NCI-H2107 (cell line): ENCODE data around the gene LAMB1.
"Not testable (repeated sequence)": the region's sequence is repeated elsewhere in the genome, so short reads cannot be mapped to it uniquely, and the experiment has no call there.

ENCODE experiments used
- DNase-seq: peaks from one replicate; lab custom pipeline; 2025; lab: John Stamatoyannopoulos, UW

Gene LAMB1

DNA sequence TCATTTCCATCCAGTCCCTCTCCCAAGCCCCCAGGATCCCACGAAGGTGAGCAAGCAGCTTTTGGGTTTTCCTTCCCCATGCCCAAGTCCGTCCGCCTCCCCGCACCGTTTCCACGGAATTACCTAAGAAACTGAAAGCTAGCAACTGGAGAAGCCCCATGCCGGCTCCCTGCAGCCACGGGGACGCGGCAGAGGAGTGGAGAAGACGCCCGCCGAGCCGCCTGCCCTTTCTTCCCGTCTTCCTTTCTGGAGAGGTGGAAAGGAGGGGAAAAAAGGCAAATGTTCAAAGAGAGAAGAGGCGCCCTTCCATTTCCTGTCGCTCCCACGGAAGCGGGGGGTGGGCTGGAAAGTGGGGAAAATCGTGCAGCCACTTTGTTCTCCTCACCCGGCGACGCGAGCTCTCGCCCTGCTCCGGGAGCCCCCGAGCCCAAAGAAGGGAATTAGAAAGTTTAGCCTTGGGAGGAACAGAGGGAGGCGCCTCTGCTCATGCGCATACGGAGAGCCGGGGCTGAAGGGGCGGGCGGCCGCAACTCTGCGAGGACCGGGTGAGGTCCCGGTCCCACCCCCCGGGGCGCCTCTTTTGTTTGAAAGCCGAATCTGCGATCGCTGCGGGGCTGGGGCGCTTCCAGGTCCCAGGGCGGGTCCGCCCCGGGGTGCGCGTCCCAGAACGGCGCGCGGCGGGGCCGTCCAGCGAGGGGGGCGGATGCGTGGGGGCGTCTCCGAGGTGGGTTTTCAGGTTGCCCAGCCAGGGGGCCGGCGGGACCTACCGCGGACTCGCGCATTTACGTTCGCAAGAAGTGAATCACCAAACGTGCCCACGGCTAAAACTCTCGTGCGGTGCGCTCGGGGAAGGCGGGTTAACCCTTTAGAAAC is at the start of gene LAMB1:
Gene LAMB1 (minus strand): TSS at position 436 of the 873 bp plus-strand sequence. CDS start 276 bp downstream, at position 160.
- no peak for DNase-seq

- DNase-seq = no peak
Observed at GRCh38 chr7:108051454-108051853, 48.5 kb upstream of the LAMB1 start.

- DNase-seq = no peak
Observed at GRCh38 chr7:108049962-108050361, 47.0 kb upstream of the LAMB1 start.

DNA sequence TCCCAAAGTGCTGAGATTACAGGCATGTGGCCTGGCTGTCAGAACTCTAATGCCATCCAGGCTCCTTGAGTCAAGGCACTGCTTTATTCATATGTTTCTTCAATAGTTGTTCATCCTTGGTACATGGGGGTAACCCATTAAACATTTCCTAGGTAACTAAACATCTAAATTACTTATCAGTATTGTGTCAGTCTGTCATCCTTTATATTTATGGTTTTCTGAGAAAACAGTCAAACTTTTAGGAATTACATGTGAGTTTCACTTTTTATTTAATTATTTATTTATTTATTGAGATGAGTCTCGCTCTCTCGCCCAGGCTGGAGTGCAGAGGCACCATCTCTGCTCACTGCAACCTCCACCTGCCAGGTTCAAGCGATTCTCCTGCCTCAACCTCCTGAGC is 45.5 kb upstream of the LAMB1 start:
- no peak for DNase-seq

DNA sequence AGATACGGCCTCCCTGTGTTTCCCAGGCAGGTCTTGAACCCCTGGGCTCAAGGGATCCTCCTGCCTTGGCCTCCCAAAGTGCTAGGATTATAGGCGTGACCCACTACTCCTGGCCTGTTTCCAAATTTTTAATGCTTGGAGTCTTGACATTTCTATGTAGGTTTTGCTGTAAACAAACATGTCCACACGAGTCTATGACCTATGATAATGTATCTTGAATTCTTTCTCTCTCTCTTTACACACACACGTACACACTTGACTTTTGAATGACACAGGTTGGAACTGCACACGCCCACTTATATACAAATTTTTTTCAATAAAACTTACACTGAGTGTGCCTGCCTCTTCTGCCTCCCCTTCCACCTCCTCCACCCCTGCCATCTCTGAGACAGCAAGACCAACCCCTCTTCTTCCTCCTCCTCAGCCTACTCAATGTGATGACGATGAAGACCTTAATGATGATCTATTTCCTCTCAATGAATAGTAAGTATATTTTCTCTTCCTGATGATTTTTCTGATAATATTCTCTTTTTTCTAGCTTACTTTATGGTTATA is 44.1 kb upstream of the LAMB1 start:
- DNase-seq = no peak

- no peak for DNase-seq
Observed at GRCh38 chr7:108045669-108046068, 42.7 kb upstream of the LAMB1 start.

DNA sequence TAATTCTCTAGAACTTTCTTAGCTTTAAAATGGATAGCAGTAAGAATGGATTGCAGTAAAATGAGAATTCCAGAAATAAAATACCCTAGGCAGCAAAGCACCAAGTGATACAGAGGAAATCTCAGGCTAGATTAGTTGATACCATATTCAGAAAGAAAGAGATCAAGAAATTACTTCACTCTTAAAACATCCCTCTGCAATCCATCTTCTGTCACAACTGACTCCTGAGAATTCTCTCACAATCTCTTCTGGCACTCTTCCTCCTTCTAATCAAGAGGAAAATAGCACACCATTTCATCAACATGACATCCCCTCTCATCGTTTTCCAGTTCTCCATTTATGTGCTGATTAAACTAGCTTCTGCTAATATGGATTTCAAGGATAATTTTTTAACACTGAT is 42.2 kb upstream of the LAMB1 start:
- DNase-seq = no peak

GRCh38 chr7:108044345-108044744 is 41.4 kb upstream of the LAMB1 start:
- no peak for DNase-seq

GRCh38 chr7:108038986-108039385 is 36.0 kb upstream of the LAMB1 start:
- DNase-seq = no peak

DNA sequence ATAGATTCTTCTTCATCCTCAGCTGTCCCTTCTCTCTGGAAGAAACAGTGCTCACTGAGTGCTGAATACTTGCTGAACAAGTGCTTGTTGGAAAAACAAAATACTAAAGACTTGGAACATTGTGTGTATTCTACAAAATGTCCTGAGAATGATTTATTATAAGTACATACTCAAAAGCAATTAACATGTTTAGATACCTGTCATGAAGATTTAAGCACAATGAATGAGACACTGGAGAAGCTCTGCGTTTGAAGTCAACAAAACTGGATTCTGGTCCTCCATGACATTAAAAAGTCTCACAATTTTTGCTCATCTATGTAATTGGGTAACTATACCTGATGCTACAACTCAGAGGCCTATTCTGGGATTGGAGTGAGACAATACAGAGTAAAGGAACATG is 34.8 kb upstream of the LAMB1 start:
- no peak for DNase-seq

GRCh38 chr7:108037140-108037539 is 34.2 kb upstream of the LAMB1 start:
- no peak for DNase-seq

- no peak for DNase-seq
Observed at GRCh38 chr7:108034586-108034985, 31.6 kb upstream of the LAMB1 start.

DNA sequence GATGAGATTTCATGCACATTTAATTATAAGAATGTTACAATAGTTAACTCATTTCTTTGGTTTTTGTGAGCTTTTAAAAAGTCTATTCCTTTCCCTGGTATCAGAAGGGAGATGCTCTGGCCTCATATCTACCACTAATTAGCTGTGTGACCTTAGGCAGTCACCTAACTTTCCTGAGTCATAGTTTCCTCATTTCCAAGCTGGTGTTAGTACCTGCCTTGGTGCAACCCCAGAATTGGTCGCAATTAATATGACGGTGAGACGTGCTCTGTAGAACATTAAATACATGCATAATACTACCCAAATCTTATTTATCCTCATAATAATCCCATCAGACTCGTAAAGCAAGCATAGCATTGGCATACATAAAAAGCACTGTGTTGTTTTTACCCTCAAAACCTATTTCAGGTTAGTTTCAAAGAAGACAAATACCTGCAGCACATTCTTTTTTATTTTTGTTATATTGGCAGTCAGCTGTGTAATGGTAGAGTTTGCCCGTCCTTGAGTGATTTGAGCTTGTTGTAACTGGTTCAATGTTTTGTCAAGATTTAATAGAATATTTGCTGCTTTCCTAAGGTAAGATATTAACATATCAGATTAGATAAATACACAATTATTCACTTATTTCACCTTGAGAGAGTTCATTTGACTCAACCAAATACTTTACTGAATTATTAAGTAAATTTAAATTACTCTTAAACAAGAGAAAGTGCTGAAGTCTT is 31.0 kb upstream of the LAMB1 start:
- no peak for DNase-seq

DNA sequence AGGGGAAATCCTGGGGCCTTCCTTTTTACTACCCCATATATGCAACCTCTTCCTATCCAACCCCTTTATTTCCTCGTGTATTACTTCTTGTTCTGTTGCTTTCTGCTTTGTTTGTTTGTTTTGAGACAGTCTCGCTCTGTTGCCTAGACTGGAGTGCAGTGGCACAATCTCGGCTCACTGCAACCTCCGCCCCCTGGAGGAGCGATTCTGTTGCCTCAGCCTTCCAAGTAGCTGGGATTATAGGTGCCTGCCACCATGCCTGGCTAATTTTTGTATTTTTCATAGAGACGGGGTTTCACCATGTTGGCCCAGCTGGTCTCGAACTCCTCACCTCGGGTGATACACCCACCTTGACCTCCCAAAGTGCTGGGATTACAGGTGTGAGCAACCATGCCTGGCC is 30.3 kb upstream of the LAMB1 start:
- not testable (repeated sequence) for DNase-seq

DNA sequence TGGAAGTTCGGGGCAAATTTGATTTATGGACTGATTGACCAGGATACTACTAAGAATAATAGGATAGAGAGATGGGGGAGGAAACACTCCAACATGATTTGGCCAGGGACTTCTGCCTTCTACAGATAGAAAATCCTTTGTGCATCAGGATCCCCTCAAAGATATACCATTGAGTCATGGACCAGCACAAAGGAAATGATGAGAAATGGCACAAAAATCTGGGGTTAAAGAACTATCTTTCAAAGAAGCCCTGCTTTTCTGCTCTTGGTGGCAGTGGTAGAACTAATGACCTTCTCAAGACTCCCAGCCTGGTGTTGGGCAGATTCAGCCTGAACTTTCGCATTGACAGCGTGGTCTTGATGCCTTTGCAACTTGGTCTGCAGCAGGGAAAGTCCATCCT is 27.6 kb upstream of the LAMB1 start:
- DNase-seq = no peak

GRCh38 chr7:108029034-108029433 is 26.1 kb upstream of the LAMB1 start:
- DNase-seq = no peak

- DNase-seq = no peak
Observed at GRCh38 chr7:108028111-108028510, 25.1 kb upstream of the LAMB1 start.

- DNase-seq = no peak
Observed at GRCh38 chr7:108027239-108027638, 24.3 kb upstream of the LAMB1 start.

DNA sequence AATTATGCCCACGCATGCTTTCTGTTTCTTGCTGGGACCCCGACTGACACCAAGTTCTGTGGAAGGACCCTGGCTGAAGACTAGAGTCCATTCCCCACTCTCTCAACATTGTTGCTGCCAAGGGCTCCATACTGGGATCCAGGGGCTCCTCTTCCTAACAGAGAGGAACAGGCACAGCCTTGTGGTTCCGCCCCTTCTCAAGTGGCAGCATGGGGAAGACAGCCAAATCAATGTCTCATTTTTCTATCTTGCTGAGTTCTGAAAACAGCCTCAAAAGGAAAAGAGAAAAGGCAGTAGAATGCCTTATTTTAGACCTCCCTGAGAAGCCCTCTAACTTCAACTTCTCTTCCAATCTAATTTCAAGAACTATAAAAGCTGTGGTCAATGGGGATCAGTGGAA is 23.7 kb upstream of the LAMB1 start:
- DNase-seq = no peak

DNA sequence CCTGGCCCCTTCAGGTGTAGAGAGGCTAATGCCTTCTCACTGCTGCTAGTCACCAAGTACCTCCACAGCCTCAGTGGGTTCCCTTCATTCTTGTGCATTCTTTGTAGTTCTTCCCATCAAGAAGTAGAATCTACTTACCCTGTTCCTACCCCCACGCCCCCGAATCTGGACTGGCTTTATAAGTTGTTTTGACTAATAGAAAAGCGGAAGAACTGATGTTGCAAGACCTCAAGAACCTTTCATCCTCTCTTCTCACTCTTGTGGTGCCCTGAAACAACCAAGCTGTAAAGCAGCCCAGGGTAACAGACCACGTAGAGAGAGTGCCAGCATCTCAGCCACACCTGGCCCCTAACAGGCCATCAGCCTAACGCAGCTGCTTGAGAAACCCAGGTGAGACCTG is 23.2 kb upstream of the LAMB1 start:
- DNase-seq = no peak

DNA sequence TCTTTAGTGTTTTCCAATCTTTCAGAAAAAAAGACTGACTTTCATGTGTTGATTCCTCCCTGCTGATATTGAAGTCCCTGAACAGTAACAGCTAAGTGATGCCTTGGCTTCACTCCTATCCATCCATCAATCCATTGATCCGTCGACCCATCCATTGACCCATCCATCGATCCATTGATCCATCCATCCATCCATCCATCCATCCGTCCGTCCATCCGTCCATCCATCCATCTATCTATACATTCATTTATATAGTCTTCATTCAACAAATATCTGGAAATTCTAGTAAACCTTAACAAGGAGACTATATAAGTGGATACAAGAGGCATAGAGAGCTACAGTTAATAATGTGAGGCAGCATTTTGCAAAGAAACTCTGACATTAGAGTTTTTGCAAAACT is 21.6 kb upstream of the LAMB1 start:
- no peak for DNase-seq

DNA sequence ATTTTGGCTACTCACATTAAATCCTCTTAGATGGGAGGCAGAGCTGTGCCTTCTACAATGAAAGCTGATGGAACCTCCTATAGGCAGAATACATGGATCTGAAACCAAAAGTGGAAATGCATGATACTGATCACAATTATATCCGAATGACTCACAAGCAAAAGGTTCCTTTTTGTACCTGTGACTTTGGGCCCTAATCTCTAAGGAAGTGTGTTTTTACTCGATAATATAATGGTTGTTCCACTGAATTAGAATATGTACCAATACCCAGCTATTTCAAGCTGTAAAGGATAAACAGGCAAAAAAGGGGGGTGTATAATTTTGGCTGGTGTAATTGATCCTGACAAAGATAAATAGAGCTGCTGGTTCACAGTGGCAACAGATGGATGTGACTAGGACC is 17.6 kb upstream of the LAMB1 start:
- no peak for DNase-seq

DNA sequence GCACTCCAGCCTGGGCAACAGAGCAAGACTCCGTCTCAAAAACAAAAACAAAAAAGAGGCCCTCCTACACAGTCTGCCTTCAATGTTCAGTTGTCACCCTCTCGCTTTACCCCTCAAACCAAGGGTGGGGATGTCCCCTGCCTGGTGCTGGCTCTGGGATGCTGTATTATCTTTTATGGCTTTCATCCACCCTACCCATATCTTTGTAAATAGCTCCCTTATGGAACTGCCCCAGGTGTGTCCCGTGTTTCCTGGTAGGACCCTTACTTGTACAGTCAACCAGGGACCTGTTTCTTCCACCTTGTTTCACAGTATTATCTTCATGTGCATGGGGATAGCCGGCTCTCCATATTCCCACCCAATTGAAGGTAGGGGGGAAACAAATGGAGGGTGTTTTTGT is 15.7 kb upstream of the LAMB1 start:
- DNase-seq = no peak
